Measurements from ENCODE around the gene B4GALT6. TPM values are rescaled to one million over a fixed set of nuclear protein-coding genes. Genes with fewer than 3 reads are reported as not detected.

Gene B4GALT6
- total RNA-seq, 2 donors from 2014 or later: 0.52 to 0.66 TPM

DNA sequence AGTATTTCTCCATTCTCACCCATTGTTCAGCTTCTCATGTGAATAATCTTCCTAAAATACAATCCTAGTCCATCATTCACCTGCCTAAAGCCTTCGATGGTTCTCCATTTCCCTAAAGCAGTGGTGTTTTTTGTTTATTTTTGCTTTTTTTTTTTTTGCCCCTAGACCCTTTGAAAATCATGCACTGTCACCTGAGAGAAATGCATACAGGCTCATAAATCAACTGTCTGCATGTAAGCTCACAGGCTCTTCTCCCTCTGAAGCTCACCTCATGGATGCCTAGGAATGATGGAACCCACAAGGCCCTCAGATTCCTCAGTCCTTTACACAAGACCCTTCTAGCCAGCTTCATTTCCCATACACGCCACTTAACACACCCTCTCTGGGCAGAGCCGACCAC, 31.5 kb downstream of the B4GALT6 start:
- intact Hi-C loops (cut with DNase I): no loop called here
- no peaks in the 10 kb centered on the region for H3K9me3 ChIP-seq
- no peak overlapping the region for H3K27ac ChIP-seq
- ATAC-seq: no peak
- no peak for DNase-seq
- H3K36me3 ChIP-seq (replicated peaks in 1 of 2; ENCODE audit: insufficient read depth in 1 of 2, low read depth in 2 of 2): no peaks in the 10 kb centered on the region
- WGBS, 2 donors: 82 to 90% methylated on average over 3 of the region's 3 CpGs
- H3K4me3 ChIP-seq: no peak overlapping the region
- no peaks in the 10 kb centered on the region for H3K4me1 ChIP-seq
- TF ChIP-seq POLR2A (IDR thresholded peaks at IDR 0.05): no peak
- TF ChIP-seq, protein P1, sequence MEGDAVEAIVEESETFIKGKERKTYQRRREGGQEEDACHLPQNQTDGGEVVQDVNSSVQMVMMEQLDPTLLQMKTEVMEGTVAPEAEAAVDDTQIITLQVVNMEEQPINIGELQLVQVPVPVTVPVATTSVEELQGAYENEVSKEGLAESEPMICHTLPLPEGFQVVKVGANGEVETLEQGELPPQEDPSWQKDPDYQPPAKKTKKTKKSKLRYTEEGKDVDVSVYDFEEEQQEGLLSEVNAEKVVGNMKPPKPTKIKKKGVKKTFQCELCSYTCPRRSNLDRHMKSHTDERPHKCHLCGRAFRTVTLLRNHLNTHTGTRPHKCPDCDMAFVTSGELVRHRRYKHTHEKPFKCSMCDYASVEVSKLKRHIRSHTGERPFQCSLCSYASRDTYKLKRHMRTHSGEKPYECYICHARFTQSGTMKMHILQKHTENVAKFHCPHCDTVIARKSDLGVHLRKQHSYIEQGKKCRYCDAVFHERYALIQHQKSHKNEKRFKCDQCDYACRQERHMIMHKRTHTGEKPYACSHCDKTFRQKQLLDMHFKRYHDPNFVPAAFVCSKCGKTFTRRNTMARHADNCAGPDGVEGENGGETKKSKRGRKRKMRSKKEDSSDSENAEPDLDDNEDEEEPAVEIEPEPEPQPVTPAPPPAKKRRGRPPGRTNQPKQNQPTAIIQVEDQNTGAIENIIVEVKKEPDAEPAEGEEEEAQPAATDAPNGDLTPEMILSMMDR (IDR thresholded peaks at IDR 0.05): no peak
- no peaks in the 10 kb centered on the region for H3K27me3 ChIP-seq

DNA sequence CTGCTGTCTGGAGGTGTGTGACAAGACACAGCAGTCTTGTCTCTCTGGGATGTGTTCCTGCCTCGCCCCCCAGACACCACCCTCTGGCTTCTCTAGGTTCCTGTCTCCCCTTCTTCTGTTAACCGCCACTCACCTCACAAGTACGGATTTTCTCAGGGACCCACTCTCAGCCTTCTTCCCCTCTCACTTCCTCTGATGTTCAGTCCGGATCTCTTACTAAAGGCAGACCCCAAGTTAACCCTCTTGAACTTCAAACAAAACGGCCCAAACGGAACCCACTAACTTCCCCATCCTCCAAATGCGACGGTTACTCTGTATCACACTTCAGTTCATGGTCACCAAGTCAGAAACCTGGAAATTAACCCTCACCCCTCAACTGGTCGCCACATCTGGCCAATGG, 32.0 kb downstream of the B4GALT6 start:
- Histone ChIP-seq H3K36me3 (replicated peaks in 1 of 2; ENCODE audit: insufficient read depth in 1 of 2, low read depth in 2 of 2) (no peaks in the 10 kb centered on the region), H3K4me1 (no peaks in the 10 kb centered on the region), H3K27ac (no peak overlapping the region), H3K27me3 (no peaks in the 10 kb centered on the region), H3K9me3 (no peaks in the 10 kb centered on the region), H3K4me3 (no peak overlapping the region)
- TF ChIP-seq, protein P1 (IDR thresholded peaks at IDR 0.05): no peak
- TF ChIP-seq POLR2A (IDR thresholded peaks at IDR 0.05): no peak
- 66 to 87% methylated on average over 9 of the region's 9 CpGs for WGBS, 2 donors
- DNase-seq (no peak), ATAC-seq (no peak)
- intact Hi-C loops (cut with DNase I): no loop called here

DNA sequence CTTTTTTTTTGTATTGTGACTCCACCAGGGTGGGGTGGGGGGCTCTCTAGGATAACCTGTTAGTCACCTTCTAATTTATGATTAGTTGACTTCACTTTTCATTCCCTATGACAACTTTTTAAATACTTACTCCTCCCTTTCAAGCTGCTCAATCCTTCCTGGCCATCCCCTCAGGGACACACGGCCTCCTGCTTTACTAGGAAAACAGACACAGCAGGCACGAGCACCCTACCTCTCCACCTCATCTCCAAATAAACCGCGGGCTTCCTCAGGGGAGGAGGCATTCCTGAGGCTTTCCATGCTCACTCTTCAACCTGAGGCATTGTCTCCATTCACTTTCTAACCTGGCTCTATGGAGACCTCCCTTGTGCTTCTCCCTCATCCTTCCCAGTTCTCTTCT, 33.0 kb downstream of the B4GALT6 start:
- 67 to 78% methylated on average over 4 of the region's 4 CpGs for WGBS, 2 donors
- Histone ChIP-seq H3K27me3 (no peaks in the 10 kb centered on the region), H3K27ac (no peak overlapping the region), H3K36me3 (replicated peaks in 1 of 2; ENCODE audit: insufficient read depth in 1 of 2, low read depth in 2 of 2) (no peaks in the 10 kb centered on the region), H3K9me3 (no peaks in the 10 kb centered on the region), H3K4me1 (no peaks in the 10 kb centered on the region), H3K4me3 (no peak overlapping the region)
- TF ChIP-seq, protein P1 (IDR thresholded peaks at IDR 0.05): no peak
- TF ChIP-seq POLR2A (IDR thresholded peaks at IDR 0.05): no peak
- ATAC-seq: no peak
- intact Hi-C loops (cut with DNase I): no loop called here
- no peak for DNase-seq

DNA sequence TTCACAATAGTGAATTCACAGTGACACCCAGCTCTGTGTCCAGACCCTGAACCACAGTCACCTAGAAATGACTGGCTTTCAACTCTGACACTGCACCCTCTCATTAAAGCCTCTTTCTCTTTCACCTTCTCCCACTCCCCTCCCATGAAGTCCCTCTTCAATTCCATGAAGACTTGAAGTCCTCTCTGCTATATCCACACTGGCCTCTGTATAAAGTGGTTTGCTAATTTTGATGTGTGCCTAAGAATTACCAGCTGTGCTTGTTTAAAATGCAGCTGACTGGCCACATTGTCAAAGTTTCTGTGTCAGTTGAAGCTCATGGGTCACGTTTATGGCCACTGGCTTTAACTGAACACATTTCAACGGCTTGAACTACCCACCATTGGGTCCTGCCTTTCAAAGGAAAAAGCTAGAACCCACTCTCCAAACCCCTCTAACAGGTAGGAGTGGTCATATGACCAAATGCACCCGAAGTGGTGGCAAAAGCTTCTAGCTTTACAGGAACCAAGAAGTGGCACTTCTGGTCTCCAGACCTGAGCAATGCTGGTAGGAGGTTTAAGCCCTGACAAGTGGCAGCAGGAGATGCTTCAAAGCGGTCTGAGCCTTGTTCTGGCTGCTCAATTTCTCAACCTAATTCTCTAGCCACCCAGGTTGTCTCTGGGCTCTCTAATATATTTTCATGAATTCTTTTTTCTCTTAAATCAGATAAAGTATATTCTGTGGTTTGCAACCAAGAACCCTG, 34.2 kb downstream of the B4GALT6 start:
- ATAC-seq: no peak
- WGBS, 2 donors: 70 to 81% methylated on average over 3 to 4 of the region's 4 CpGs

More for the DNA sequence above, 34.2 kb downstream of the B4GALT6 start:
- Histone ChIP-seq H3K4me3 (no peak overlapping the region), H3K36me3 (replicated peaks in 1 of 2; ENCODE audit: insufficient read depth in 1 of 2, low read depth in 2 of 2) (no peaks in the 10 kb centered on the region), H3K9me3 (no peaks in the 10 kb centered on the region), H3K27ac (no peak overlapping the region), H3K4me1 (no peaks in the 10 kb centered on the region), H3K27me3 (no peaks in the 10 kb centered on the region)
- intact Hi-C loops (cut with DNase I): no loop called here
- TF ChIP-seq POLR2A (IDR thresholded peaks at IDR 0.05): no peak
- TF ChIP-seq, protein P1 (IDR thresholded peaks at IDR 0.05): no peak
- no peak for DNase-seq

All from body of pancreas (tissue), 4 donors.